ENCODE data around the gene SLC25A38. TPM values are rescaled to one million over a fixed set of nuclear protein-coding genes. Genes with fewer than 3 reads are reported as not detected.

Gene SLC25A38
- total RNA-seq, 1 experiment from 2014 or later, result 26.7 TPM

GRCh38 chr3:39372833-39373232 lies 10.3 kb upstream of the SLC25A38 start:
- no peaks in the 10 kb centered on the region for H3K4me1 ChIP-seq (ENCODE audit: control insufficient read depth in 1 of 2, insufficient read depth in 2 of 2, low read length in 2 of 2)
- H3K9ac ChIP-seq (ENCODE audit: low read length), result no peak overlapping the region
- H3K4me3 ChIP-seq (replicated peaks in 1 of 2; ENCODE audit: low read depth in 1 of 2, low read length in 2 of 2), result no peak overlapping the region
- H3K27me3 ChIP-seq (ENCODE audit: insufficient read depth, low read length), result peaks cover 25% of the 10 kb centered on the region; the same call in 1 of the 2 replicates
- no peak overlapping the region for H2AFZ ChIP-seq (ENCODE audit: low read depth, low read length, poor library complexity, severe bottlenecking)
- intact Hi-C loops (cut with micrococcal nuclease), result no loop called here
- TF ChIP-seq EGR1 (IDR thresholded peaks at IDR 0.05; ENCODE audit: low read depth), result no peak
- TF ChIP-seq CTCF (IDR thresholded peaks at IDR 0.05 in 2 of 3, conservative IDR thresholded peaks at IDR 0.05 in 1 of 3; ENCODE audit: borderline replicate concordance in 1 of 3, insufficient read depth in 1 of 3, low read depth in 2 of 3, low read length in 2 of 3), result no peak
- no peak for TF ChIP-seq YY1 (IDR thresholded peaks at IDR 0.05; ENCODE audit: extremely low read depth, insufficient replicate concordance, low read depth, low read length)
- TF ChIP-seq POLR2AphosphoS5 (IDR thresholded peaks at IDR 0.05; ENCODE audit: low read depth, low read length), result no peak
- no peak for TF ChIP-seq SP1 (IDR thresholded peaks at IDR 0.05; ENCODE audit: low read depth)
- no peak for TF ChIP-seq RAD21 (IDR thresholded peaks at IDR 0.05; ENCODE audit: low read depth)
- no peak for TF ChIP-seq POLR2A (IDR thresholded peaks at IDR 0.05; ENCODE audit: borderline replicate concordance, extremely low read depth, insufficient read depth, insufficient read length)
- TF ChIP-seq, protein P1, sequence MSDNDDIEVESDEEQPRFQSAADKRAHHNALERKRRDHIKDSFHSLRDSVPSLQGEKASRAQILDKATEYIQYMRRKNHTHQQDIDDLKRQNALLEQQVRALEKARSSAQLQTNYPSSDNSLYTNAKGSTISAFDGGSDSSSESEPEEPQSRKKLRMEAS (IDR thresholded peaks at IDR 0.05), result no peak
- no peak for TF ChIP-seq ATF3 (IDR thresholded peaks at IDR 0.05)
- no peak for TF ChIP-seq SIN3A (IDR thresholded peaks at IDR 0.05; ENCODE audit: low read depth)
- no peak for TF ChIP-seq REST (IDR thresholded peaks at IDR 0.05; ENCODE audit: low read depth)
- TF ChIP-seq JUND (IDR thresholded peaks at IDR 0.05), result no peak
- no peak for TF ChIP-seq CEBPB (IDR thresholded peaks at IDR 0.05; ENCODE audit: low read depth)
- TF ChIP-seq FOSL1 (IDR thresholded peaks at IDR 0.05; ENCODE audit: low read depth), result no peak
- no peak for TF ChIP-seq ZBTB33 (IDR thresholded peaks at IDR 0.05; ENCODE audit: extremely low read depth, insufficient replicate concordance, low read length)
- TF ChIP-seq ELF1 (IDR thresholded peaks at IDR 0.05; ENCODE audit: borderline replicate concordance, low read depth), result no peak
- no peaks in the 10 kb centered on the region for H4K20me1 ChIP-seq (ENCODE audit: insufficient read depth)
- no TSS peak for BruUV-seq (replicated peaks)
- H3K9me3 ChIP-seq (ENCODE audit: control insufficient read depth in 1 of 2, insufficient read depth in 1 of 2, low read depth in 1 of 2, low read length in 2 of 2), result no peaks in the 10 kb centered on the region
- no peak overlapping the region for H3K4me2 ChIP-seq (ENCODE audit: low read length)
- H3K36me3 ChIP-seq (ENCODE audit: control insufficient read depth in 1 of 2, insufficient read depth in 2 of 2, low read length in 2 of 2), result no peaks in the 10 kb centered on the region
- ATAC-seq, result no peak
- CTCF ChIA-PET, result no interaction called here
- no peak overlapping the region for H3K27ac ChIP-seq (ENCODE audit: low read depth, low read length)
- POLR2A ChIA-PET, result no interaction called here
- no peaks in the 10 kb centered on the region for H3K9me2 ChIP-seq (ENCODE audit: insufficient read depth)
- RAD21 ChIA-PET (ENCODE audit: low non-redundant PET in 1 of 2, low total read pairs in 2 of 2, uncharacterized antibody in 2 of 2, unreplicated experiment in 2 of 2), result no interaction called here
- DNase-seq (ENCODE audit: low read depth, low spot score), result no peak
- H3K79me2 ChIP-seq (ENCODE audit: insufficient read depth, low read length), result no peaks in the 10 kb centered on the region

Data from HCT116 (cell line).